ENCODE measurements around the gene MERTK. TPM values are rescaled to one million over a fixed set of nuclear protein-coding genes. Genes with fewer than 3 reads are reported as not detected.
"Not testable (repeated sequence)": the region's sequence is repeated elsewhere in the genome, so short reads cannot be mapped to it uniquely, and the experiment has no call there.

MERTK gene
- total and polyA plus RNA-seq, 2 donors (not counting 1 experiment from before 2014, with no cell fraction given), result 0.34 to 6.6 TPM

GRCh38 chr2:111932841-111933291 is 34.5 kb downstream of the MERTK start:
- Histone ChIP-seq H3K4me1 (ENCODE audit: control insufficient read depth, extremely low read depth, insufficient read depth, low read length) (peaks cover 2% of the 10 kb centered on the region), H4K20me1 (ENCODE audit: control insufficient read depth, extremely low read depth, insufficient read depth, low read length) (no peaks in the 10 kb centered on the region), H3K9me3 (ENCODE audit: control insufficient read depth, insufficient read depth, low read depth, low read length) (no peaks in the 10 kb centered on the region), H3K4me3 (replicated peaks in 1 of 4; ENCODE audit: control extremely low read depth in 1 of 4, insufficient read depth in 1 of 4, low read depth in 3 of 4, low read length in 4 of 4) (no peak overlapping the region), H3K27me3 (ENCODE audit: control insufficient read depth, insufficient read depth, low read length) (peaks cover 3% of the 10 kb centered on the region), H3K27ac (ENCODE audit: insufficient read depth, low read length) (no peak overlapping the region), H3K79me2 (ENCODE audit: control insufficient read depth, insufficient read depth, low read length) (no peaks in the 10 kb centered on the region), H2AFZ (ENCODE audit: low read length) (no peak overlapping the region), H3K36me3 (ENCODE audit: control insufficient read depth, insufficient read depth, low read length) (no peaks in the 10 kb centered on the region), H3K9ac (ENCODE audit: insufficient read depth, low read length) (no peak overlapping the region), H3K4me2 (ENCODE audit: extremely low read depth, insufficient read depth, low read length) (no peak overlapping the region)
- no peak for DNase-seq (ENCODE audit: low read depth in 2 of 2)
- no peak for TF ChIP-seq EZH2 (IDR thresholded peaks at IDR 0.05; ENCODE audit: low read length, missing control alignments)
- TF ChIP-seq, protein P1, sequence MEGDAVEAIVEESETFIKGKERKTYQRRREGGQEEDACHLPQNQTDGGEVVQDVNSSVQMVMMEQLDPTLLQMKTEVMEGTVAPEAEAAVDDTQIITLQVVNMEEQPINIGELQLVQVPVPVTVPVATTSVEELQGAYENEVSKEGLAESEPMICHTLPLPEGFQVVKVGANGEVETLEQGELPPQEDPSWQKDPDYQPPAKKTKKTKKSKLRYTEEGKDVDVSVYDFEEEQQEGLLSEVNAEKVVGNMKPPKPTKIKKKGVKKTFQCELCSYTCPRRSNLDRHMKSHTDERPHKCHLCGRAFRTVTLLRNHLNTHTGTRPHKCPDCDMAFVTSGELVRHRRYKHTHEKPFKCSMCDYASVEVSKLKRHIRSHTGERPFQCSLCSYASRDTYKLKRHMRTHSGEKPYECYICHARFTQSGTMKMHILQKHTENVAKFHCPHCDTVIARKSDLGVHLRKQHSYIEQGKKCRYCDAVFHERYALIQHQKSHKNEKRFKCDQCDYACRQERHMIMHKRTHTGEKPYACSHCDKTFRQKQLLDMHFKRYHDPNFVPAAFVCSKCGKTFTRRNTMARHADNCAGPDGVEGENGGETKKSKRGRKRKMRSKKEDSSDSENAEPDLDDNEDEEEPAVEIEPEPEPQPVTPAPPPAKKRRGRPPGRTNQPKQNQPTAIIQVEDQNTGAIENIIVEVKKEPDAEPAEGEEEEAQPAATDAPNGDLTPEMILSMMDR (conservative IDR thresholded peaks at IDR 0.05 in 1 of 2, IDR thresholded peaks at IDR 0.05 in 1 of 2; ENCODE audit: low read depth in 1 of 2, low read length in 2 of 2), result no peak

GRCh38 chr2:111933900-111934299 is 35.5 kb downstream of the MERTK start:
- not testable (repeated sequence) for H3K27me3 ChIP-seq (ENCODE audit: control insufficient read depth, insufficient read depth, low read length); DNase-seq (ENCODE audit: low read depth in 2 of 2); H3K4me3 ChIP-seq (replicated peaks in 1 of 4; ENCODE audit: control extremely low read depth in 1 of 4, insufficient read depth in 1 of 4, low read depth in 3 of 4, low read length in 4 of 4); H3K4me1 ChIP-seq (ENCODE audit: control insufficient read depth, extremely low read depth, insufficient read depth, low read length); H3K36me3 ChIP-seq (ENCODE audit: control insufficient read depth, insufficient read depth, low read length); H3K9ac ChIP-seq (ENCODE audit: insufficient read depth, low read length); H3K27ac ChIP-seq (ENCODE audit: insufficient read depth, low read length); H2AFZ ChIP-seq (ENCODE audit: low read length); H3K79me2 ChIP-seq (ENCODE audit: control insufficient read depth, insufficient read depth, low read length); H3K9me3 ChIP-seq (ENCODE audit: control insufficient read depth, insufficient read depth, low read depth, low read length); H3K4me2 ChIP-seq (ENCODE audit: extremely low read depth, insufficient read depth, low read length); H4K20me1 ChIP-seq (ENCODE audit: control insufficient read depth, extremely low read depth, insufficient read depth, low read length)

DNA sequence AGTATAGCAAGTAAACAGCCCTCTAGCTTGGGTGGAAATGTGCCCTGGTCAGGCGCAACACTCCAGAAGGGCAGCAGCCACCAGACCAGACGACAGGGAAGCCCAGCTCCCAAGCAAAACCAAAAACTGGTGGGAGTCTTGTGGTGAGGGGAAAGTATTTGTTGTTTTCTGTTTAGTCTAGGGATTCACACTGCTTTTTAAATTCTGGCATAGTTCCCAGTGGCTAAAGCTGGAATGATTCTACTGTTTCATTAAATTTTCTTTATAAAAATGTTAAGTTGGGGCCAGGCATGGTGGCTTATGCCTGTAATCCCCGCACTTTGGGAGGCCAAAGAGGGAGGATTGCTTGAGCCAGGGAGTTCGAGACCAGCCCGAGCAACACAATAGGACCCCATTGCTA is 38.5 kb downstream of the MERTK start:
- Histone ChIP-seq H3K79me2 (ENCODE audit: control insufficient read depth, insufficient read depth, low read length) (no peaks in the 10 kb centered on the region), H3K9me3 (ENCODE audit: control insufficient read depth, insufficient read depth, low read depth, low read length) (no peaks in the 10 kb centered on the region), H3K36me3 (ENCODE audit: control insufficient read depth, insufficient read depth, low read length) (no peaks in the 10 kb centered on the region), H3K4me3 (replicated peaks in 1 of 4; ENCODE audit: control extremely low read depth in 1 of 4, insufficient read depth in 1 of 4, low read depth in 3 of 4, low read length in 4 of 4) (no peak overlapping the region), H3K9ac (ENCODE audit: insufficient read depth, low read length) (no peak overlapping the region), H4K20me1 (ENCODE audit: control insufficient read depth, extremely low read depth, insufficient read depth, low read length) (no peaks in the 10 kb centered on the region), H3K27ac (ENCODE audit: insufficient read depth, low read length) (no peak overlapping the region), H3K4me2 (ENCODE audit: extremely low read depth, insufficient read depth, low read length) (no peak overlapping the region), H2AFZ (ENCODE audit: low read length) (no peak overlapping the region), H3K4me1 (ENCODE audit: control insufficient read depth, extremely low read depth, insufficient read depth, low read length) (no peaks in the 10 kb centered on the region), H3K27me3 (ENCODE audit: control insufficient read depth, insufficient read depth, low read length) (peaks cover 9% of the 10 kb centered on the region)
- TF ChIP-seq, protein P1 (conservative IDR thresholded peaks at IDR 0.05 in 1 of 2, IDR thresholded peaks at IDR 0.05 in 1 of 2; ENCODE audit: low read depth in 1 of 2, low read length in 2 of 2), result no peak
- TF ChIP-seq EZH2 (IDR thresholded peaks at IDR 0.05; ENCODE audit: low read length, missing control alignments), result no peak
- no peak for DNase-seq (ENCODE audit: low read depth in 2 of 2)
